Measurements from ENCODE around the gene CNPY3.
"Not testable (repeated sequence)": the region's sequence is repeated elsewhere in the genome, so short reads cannot be mapped to it uniquely, and the experiment has no call there.

CNPY3 gene

GRCh38 chr6:42942444-42942843 is 13.2 kb downstream of the CNPY3 start:
- Mint-ChIP-seq H3K4me1 (peaks cover 13% of the 10 kb centered on the region), H3K9me3 (no peaks in the 10 kb centered on the region), H3K27ac (ENCODE audit: low read depth) (peak overlapping the region; percentile 38), H3K27me3 (no peaks in the 10 kb centered on the region), H3K4me3 (no peak overlapping the region), H3K36me3 (ENCODE audit: insufficient read depth) (peaks cover 38% of the 10 kb centered on the region)
- DNase-seq (ENCODE audit: low spot score in 2 of 2) (no peak), ATAC-seq (replicated peaks; ENCODE audit: extremely low read depth, poor library complexity, severe bottlenecking) (no peak)

GRCh38 chr6:42947950-42948349 is 18.7 kb downstream of the CNPY3 start:
- H3K4me1 Mint-ChIP-seq = no peaks in the 10 kb centered on the region
- H3K27me3 Mint-ChIP-seq = no peaks in the 10 kb centered on the region
- no peak overlapping the region for H3K4me3 Mint-ChIP-seq
- H3K9me3 Mint-ChIP-seq = no peaks in the 10 kb centered on the region
- peaks cover 18% of the 10 kb centered on the region for H3K36me3 Mint-ChIP-seq (ENCODE audit: insufficient read depth)
- H3K27ac Mint-ChIP-seq (ENCODE audit: low read depth) = no peak overlapping the region
- no peak for DNase-seq (ENCODE audit: low spot score in 2 of 2)
- ATAC-seq (replicated peaks; ENCODE audit: extremely low read depth, poor library complexity, severe bottlenecking) = no peak

GRCh38 chr6:42952389-42952788 is 23.1 kb downstream of the CNPY3 start:
- no peak for ATAC-seq (replicated peaks; ENCODE audit: extremely low read depth, poor library complexity, severe bottlenecking)
- Mint-ChIP-seq H3K4me3 (no peak overlapping the region), H3K4me1 (no peaks in the 10 kb centered on the region), H3K27ac (ENCODE audit: low read depth) (no peak overlapping the region), H3K9me3 (no peaks in the 10 kb centered on the region), H3K27me3 (no peaks in the 10 kb centered on the region), H3K36me3 (ENCODE audit: insufficient read depth) (peaks cover 3% of the 10 kb centered on the region)
- DNase-seq (ENCODE audit: low spot score in 2 of 2) = no peak

GRCh38 chr6:42954405-42954804 is 25.1 kb downstream of the CNPY3 start:
- not testable (repeated sequence) for ATAC-seq (replicated peaks; ENCODE audit: extremely low read depth, poor library complexity, severe bottlenecking)

GRCh38 chr6:42958125-42958524 is 28.8 kb downstream of the CNPY3 start:
- Mint-ChIP-seq H3K36me3 (ENCODE audit: insufficient read depth) (peaks cover 3% of the 10 kb centered on the region), H3K27ac (ENCODE audit: low read depth) (no peak overlapping the region), H3K9me3 (no peaks in the 10 kb centered on the region), H3K4me3 (no peak overlapping the region), H3K4me1 (peaks cover 6% of the 10 kb centered on the region), H3K27me3 (no peaks in the 10 kb centered on the region)
- DNase-seq (ENCODE audit: low spot score in 2 of 2) = no peak
- no peak for ATAC-seq (replicated peaks; ENCODE audit: extremely low read depth, poor library complexity, severe bottlenecking)

More at GRCh38 chr6:42954405-42954804, 25.1 kb downstream of the CNPY3 start:
- H3K27ac Mint-ChIP-seq (ENCODE audit: low read depth); H3K4me1 Mint-ChIP-seq; H3K4me3 Mint-ChIP-seq; H3K36me3 Mint-ChIP-seq (ENCODE audit: insufficient read depth); H3K9me3 Mint-ChIP-seq; DNase-seq (ENCODE audit: low spot score in 2 of 2); H3K27me3 Mint-ChIP-seq: not testable (repeated sequence)

GRCh38 chr6:42959917-42960242 is 30.6 kb downstream of the CNPY3 start:
- peaks cover 6% of the 10 kb centered on the region for H3K4me1 Mint-ChIP-seq
- no peak for DNase-seq (ENCODE audit: low spot score in 2 of 2)
- H3K36me3 Mint-ChIP-seq (ENCODE audit: insufficient read depth) = peaks cover 9% of the 10 kb centered on the region
- peak overlapping the region; percentile 73 for H3K27ac Mint-ChIP-seq (ENCODE audit: low read depth)
- no peaks in the 10 kb centered on the region for H3K27me3 Mint-ChIP-seq
- peak overlapping the region; percentile 63 for H3K4me3 Mint-ChIP-seq
- ATAC-seq (replicated peaks; ENCODE audit: extremely low read depth, poor library complexity, severe bottlenecking) = no peak
- no peaks in the 10 kb centered on the region for H3K9me3 Mint-ChIP-seq

GRCh38 chr6:42960243-42961019 is 31.2 kb downstream of the CNPY3 start, which contains the start of gene GNMT:
Gene GNMT (plus strand): TSS chr6:42960754. CDS start chr6:42960768, 14 bp downstream.
- Mint-ChIP-seq H3K27ac (ENCODE audit: low read depth) (peak within 1 kb of the TSS; percentile 73), H3K9me3 (no peaks in the 10 kb centered on the region), H3K27me3 (no peaks in the 10 kb centered on the region), H3K4me1 (peaks cover 6% of the 10 kb centered on the region), H3K4me3 (peak within 1 kb of the TSS; percentile 63), H3K36me3 (ENCODE audit: insufficient read depth) (peaks cover 9% of the 10 kb centered on the region)
- ATAC-seq (replicated peaks; ENCODE audit: extremely low read depth, poor library complexity, severe bottlenecking) (peak; percentile 43), DNase-seq (ENCODE audit: low spot score in 2 of 2) (no peak)

GRCh38 chr6:42961020-42961470 is 31.8 kb downstream of the CNPY3 start:
- DNase-seq (ENCODE audit: low spot score in 2 of 2) (no peak), ATAC-seq (replicated peaks; ENCODE audit: extremely low read depth, poor library complexity, severe bottlenecking) (no peak)
- Mint-ChIP-seq H3K36me3 (ENCODE audit: insufficient read depth) (peaks cover 9% of the 10 kb centered on the region), H3K9me3 (no peaks in the 10 kb centered on the region), H3K4me1 (peaks cover 6% of the 10 kb centered on the region), H3K27ac (ENCODE audit: low read depth) (no peak overlapping the region), H3K4me3 (peak overlapping the region; percentile 63), H3K27me3 (no peaks in the 10 kb centered on the region)

GRCh38 chr6:42962096-42962495 is 32.8 kb downstream of the CNPY3 start:
- H3K27me3 Mint-ChIP-seq = no peaks in the 10 kb centered on the region
- H3K27ac Mint-ChIP-seq (ENCODE audit: low read depth) = no peak overlapping the region
- ATAC-seq (replicated peaks; ENCODE audit: extremely low read depth, poor library complexity, severe bottlenecking) (no peak), DNase-seq (ENCODE audit: low spot score in 2 of 2) (no peak)
- H3K4me1 Mint-ChIP-seq = peaks cover 6% of the 10 kb centered on the region
- H3K9me3 Mint-ChIP-seq = no peaks in the 10 kb centered on the region
- peaks cover 9% of the 10 kb centered on the region for H3K36me3 Mint-ChIP-seq (ENCODE audit: insufficient read depth)
- H3K4me3 Mint-ChIP-seq = no peak overlapping the region

- Mint-ChIP-seq H3K4me3 (no peak overlapping the region), H3K27me3 (no peaks in the 10 kb centered on the region), H3K27ac (ENCODE audit: low read depth) (no peak overlapping the region), H3K36me3 (ENCODE audit: insufficient read depth) (peaks cover 9% of the 10 kb centered on the region), H3K9me3 (no peaks in the 10 kb centered on the region), H3K4me1 (peaks cover 6% of the 10 kb centered on the region)
- ATAC-seq (replicated peaks; ENCODE audit: extremely low read depth, poor library complexity, severe bottlenecking) = no peak
- DNase-seq (ENCODE audit: low spot score in 2 of 2) = no peak
Observed at GRCh38 chr6:42962502-42963178, 33.4 kb downstream of the CNPY3 start.

GRCh38 chr6:42963179-42963854 is 34.0 kb downstream of the CNPY3 start:
- H3K27ac Mint-ChIP-seq (ENCODE audit: low read depth) = no peak overlapping the region
- peaks cover 6% of the 10 kb centered on the region for H3K4me1 Mint-ChIP-seq
- H3K9me3 Mint-ChIP-seq = no peaks in the 10 kb centered on the region
- peaks cover 9% of the 10 kb centered on the region for H3K36me3 Mint-ChIP-seq (ENCODE audit: insufficient read depth)
- no peak overlapping the region for H3K4me3 Mint-ChIP-seq
- DNase-seq (ENCODE audit: low spot score in 2 of 2) = no peak
- H3K27me3 Mint-ChIP-seq = no peaks in the 10 kb centered on the region
- ATAC-seq (replicated peaks; ENCODE audit: extremely low read depth, poor library complexity, severe bottlenecking) = no peak

GRCh38 chr6:42963855-42964605 is 34.8 kb downstream of the CNPY3 start:
- H3K27ac Mint-ChIP-seq (ENCODE audit: low read depth) = no peak overlapping the region
- H3K36me3 Mint-ChIP-seq (ENCODE audit: insufficient read depth) = peaks cover 10% of the 10 kb centered on the region
- ATAC-seq (replicated peaks; ENCODE audit: extremely low read depth, poor library complexity, severe bottlenecking) (no peak), DNase-seq (ENCODE audit: low spot score in 2 of 2) (no peak)
- peaks cover 6% of the 10 kb centered on the region for H3K4me1 Mint-ChIP-seq
- no peaks in the 10 kb centered on the region for H3K9me3 Mint-ChIP-seq
- H3K27me3 Mint-ChIP-seq = no peaks in the 10 kb centered on the region
- H3K4me3 Mint-ChIP-seq = no peak overlapping the region

Data from central memory CD8-positive, alpha-beta T cell (primary cell).